GM21515 (cell line): ENCODE data around the gene CD37.
"Not testable (repeated sequence)": the region's sequence is repeated elsewhere in the genome, so short reads cannot be mapped to it uniquely, and the experiment has no call there.

ENCODE experiments used
- ATAC-seq: cut with Tn5 transposase; IDR thresholded peaks from one replicate; pipeline ENCODE4 v1.9.1; 2021; ENCODE audit not compliant: unreplicated experiment

CD37 gene, protein sequence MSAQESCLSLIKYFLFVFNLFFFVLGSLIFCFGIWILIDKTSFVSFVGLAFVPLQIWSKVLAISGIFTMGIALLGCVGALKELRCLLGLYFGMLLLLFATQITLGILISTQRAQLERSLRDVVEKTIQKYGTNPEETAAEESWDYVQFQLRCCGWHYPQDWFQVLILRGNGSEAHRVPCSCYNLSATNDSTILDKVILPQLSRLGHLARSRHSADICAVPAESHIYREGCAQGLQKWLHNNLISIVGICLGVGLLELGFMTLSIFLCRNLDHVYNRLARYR

DNA sequence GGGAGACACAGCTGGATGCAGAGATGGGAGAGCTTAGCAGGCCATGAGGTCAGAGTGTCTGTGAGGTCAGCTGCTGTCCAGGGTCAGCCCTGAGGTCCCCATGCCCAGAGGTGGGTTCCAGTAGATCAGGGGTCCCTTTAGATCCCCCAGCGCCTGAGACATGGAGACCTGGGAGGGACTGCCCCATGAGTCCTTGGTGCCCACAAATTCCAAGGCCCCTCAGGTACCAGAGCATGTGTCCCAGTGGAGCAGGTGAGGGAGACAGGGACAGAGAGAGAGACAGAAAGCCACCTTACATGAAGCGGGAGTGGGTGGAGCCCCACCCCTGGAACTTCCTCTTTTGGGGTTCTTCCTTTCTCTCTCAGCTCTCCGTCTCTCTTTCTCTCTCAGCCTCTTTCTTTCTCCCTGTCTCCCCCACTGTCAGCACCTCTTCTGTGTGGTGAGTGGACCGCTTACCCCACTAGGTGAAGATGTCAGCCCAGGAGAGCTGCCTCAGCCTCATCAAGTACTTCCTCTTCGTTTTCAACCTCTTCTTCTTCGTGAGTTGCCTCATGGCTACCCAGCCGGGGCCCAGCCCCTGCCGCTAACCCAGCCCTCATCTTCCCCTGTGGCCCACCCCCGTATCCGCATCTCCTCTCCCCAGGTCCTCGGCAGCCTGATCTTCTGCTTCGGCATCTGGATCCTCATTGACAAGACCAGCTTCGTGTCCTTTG lies at the start of gene CD37:
Gene CD37 (plus strand): TSS at position 336 of the 713 bp plus-strand sequence. CDS start 135 bp downstream, at position 471.
- no peak for ATAC-seq

DNA sequence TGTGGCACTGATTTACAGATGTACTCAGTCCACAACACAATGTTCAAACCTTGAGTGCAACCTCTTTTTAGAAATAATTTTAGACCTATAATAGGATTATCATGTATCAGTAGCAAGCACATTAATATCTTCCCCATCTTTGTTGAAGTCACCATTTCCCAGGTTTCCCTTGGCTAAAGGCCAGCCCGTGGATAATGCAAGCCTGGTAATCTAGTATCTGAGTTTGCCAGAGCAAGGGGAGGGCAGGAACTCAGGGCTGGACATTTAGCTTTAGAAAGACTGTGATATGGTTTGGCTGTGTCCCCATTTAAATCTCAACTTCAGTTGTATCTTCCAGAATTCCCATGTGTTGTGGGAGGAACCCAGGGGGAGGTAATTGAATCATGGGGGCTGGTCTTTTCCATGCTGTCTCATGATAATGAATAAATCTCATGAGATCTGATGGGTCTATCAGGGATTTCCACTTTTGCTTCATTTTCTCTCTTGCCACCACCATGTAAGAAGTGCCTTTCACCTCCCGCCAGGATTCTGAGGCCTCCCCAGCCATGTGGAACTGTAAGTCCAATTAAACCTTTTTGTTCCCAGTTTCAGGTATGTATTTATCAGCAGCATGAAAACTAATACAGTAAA lies 48.0 kb upstream of the CD37 start:
- ATAC-seq = no peak

DNA sequence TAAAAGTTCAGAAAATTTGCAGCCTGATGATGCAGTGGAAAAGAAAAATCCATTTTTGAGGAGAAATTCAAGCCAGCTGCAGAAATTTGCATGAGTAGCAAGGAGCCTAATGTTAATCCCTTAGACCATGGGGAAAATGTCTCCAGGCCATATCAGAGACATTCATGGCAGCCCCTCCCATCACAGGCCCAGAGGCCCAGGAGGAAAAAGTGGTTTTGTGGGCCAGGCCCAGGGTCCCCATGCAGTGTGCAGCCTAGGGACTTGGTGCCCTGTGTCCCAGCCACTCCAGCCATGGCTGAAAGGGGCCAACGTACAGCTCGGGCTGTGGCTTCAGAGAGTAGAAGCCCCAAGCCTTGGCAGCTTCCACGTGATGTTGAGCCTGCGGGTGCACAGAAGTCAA lies 47.0 kb upstream of the CD37 start:
- ATAC-seq = not testable (repeated sequence)

DNA sequence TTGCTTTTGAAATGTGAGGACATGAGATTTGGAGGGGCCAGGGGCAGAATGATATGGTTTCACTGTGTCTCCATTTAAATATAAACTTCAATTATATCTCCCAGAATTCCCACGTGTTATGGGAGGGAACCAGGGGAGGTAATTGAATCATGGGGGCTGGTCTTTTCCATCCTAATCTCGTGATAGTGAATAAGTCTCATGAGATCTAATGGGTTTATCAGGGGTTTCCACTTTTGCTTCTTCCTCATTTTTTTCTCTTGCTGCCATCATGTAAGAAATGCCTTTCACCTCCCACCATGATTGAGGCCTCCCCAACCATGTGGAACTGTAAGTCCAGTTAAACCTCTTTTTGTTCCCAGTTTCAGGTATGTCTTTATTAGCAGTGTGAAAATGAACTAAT lies 45.9 kb upstream of the CD37 start:
- ATAC-seq = not testable (repeated sequence)

DNA sequence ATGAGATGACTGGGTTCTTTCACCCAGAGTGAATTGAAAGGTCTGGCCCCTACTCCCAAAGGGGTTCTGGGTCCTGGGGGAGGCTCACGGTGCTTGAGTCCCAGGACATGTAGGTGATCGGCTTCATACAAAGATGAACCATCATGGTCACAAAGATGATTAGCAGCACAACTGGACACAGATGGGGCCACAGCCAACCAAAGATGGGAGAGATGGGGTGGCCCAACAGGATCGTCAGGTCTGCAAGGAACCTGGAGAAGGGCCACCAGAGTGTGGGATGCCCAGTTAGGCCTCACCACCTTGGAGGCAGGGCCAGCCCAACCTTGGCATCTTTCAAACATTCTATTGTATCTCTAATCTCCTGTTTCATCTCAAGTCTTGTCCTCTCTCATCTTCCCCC lies 44.7 kb upstream of the CD37 start:
- no peak for ATAC-seq

DNA sequence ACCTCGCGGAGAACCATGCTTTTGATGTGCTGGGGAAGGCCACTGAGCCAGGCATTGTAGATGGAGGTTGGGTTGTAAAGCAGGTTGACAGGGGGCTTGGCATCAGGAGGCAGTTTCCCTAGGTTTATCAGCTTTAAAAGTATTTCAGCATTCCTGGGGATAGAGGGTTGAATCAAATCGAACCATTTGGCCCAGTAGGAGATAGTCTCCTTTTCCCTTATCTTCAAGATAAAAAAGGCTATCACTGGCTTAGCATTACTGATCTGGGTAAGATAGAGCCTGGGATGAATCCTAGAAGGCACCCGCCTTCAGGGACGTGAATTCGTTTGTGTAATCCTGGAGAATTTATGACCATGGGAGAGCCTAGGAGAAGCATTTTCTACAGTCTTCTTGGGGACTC lies 40.8 kb upstream of the CD37 start:
- ATAC-seq = no peak

DNA sequence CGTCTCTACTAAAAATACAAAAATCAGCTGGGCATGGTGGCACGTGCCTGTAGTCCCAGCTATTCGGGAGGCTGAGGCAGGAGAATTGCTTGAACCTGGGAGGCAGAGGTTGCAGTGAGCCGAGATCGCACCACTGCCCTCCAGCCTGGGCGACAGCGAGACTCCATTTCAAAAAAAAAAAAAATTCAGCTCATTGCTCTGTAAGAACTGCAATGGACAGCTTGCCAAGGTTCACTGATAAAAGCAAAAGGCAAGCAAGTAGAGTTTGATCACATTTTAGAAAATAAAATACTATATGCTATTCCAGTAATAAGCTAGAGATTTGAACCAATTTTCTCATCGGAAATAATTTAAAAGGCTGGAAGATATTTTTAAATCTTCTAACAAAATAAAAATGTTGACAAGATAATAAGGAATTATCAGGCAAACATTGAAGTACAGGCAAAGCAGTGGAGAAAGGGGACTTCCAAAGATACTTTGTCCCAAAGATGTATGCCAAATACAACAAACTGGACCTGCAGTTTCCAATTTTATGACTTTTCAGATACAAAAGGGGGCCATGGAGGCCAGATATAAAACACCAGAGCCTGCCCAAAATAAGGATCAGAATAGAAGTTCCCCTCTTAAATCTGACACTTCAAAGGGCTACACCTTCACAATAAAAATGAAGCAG lies 39.9 kb upstream of the CD37 start:
- no peak for ATAC-seq

DNA sequence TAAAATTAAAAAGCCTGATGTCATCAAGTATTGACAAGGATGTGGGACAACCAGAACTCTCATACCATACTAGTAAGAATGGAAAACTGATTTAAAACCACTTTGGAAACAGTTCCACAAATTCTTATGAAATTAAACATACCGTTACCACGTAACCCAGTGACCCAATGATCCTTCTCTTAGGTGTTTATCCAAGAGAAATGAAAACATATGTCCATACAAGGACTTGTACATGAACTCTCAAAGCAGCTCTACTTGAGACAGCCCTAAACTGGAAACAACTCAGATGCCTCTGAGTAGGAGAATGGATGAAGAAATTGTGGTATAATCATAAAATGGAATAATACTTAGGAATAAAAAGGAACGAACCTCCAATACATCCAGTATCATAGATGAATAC lies 37.8 kb upstream of the CD37 start:
- no peak for ATAC-seq

DNA sequence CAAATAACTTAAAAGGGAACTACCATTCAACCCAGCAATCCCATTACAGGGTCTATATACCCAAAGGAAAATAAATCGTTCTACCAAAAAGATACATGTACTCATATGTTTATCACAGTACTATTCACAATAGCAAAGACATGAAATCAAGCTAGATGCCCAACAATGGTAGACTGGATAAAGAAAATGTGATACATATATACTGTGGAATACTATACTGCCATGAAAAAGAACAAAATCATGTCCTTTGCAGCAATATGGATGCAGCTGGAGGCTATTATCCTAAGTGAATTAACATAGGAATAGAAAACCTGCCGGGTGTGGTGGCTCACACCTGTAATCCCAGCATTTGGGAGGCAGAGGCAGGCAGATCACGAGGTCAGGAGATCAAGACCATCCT lies 36.6 kb upstream of the CD37 start:
- not testable (repeated sequence) for ATAC-seq

DNA sequence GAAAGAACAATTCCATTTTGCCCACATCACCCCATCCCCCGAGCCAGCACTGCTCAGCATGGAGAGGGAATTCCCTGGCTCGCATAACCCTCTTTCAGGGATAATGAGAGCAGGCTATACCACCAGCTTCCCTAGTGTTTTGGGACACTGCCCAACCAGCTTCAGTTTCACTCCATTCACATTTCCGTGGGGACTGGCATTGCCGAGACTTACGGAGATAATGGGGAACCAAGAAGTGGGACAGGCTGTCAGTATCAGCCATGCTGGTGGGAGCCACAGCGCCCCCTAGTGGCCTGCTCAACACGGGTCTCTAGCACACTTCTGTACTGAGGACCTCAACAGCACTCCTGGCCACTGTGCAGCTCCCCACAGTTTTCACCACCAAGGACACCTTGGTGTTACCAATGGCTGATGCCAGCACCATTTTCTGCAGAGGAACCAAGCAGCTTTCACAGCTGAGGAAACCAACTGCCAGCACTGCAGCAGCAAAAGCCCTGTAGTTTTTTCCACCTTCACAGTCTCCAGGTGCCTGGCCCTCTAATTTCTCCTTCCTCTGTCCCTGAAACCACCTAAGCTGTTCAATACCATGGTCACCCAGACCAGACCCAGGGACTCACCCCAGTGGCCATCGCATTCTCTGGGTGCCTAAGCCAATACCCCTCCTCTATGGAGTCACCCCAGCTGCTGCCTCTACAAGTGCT lies 33.9 kb upstream of the CD37 start:
- ATAC-seq = peak; percentile 64

DNA sequence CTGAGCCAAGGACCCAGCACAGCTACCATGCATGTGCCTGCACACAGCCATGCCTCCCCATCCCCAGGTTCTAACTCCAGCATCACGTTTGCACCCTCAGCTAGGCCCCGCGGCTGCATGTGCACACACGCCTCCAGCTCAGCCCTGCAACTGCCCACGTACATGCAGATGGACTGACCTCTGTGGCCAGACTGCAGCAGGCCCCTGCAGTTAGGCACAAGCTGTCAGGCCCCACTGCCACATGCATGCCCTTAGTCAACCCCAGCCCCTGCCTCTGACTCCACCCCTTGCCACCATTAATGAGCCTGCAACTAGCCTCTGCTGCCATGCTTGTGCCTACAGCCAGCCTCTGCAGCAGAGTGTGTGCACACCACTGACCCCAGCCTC lies 33.3 kb upstream of the CD37 start:
- no peak for ATAC-seq

DNA sequence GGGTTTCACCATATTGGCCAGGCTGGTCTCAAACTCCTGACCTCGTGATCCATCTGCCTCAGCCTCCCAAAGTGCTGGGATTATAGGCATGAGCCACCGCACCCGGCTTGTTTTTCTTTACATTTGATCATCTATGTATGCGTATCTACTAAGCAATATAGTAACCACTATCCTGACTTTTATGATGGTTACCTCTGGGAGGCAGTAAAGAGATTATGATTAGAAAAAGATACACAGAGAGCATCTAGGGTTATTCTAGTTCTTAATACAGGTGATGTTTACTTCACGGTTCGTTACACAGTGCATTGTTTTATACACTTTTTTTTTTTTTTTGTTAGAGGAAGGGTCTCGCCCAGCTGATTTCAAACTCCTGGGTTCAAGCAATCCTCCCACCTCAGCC lies 28.5 kb upstream of the CD37 start:
- ATAC-seq = not testable (repeated sequence)

DNA sequence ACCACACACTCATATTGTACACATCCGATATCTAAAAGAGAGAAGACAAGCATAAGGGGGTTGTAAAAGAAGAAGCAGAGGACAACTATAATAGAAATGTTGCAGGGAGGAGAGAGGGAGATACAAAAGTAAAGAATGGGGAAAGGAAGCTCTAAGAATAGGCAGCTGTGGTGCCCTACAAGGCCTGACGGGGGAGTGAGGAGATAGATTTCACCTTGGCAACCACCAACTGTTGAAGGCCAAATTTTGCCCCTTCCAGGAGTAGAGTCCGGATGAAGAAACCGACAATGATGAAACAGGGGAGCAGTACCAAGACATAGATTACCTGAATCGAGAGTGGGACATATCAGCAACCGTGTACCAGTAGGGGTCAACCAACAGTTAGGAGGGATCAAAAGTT lies 26.1 kb upstream of the CD37 start:
- no peak for ATAC-seq

DNA sequence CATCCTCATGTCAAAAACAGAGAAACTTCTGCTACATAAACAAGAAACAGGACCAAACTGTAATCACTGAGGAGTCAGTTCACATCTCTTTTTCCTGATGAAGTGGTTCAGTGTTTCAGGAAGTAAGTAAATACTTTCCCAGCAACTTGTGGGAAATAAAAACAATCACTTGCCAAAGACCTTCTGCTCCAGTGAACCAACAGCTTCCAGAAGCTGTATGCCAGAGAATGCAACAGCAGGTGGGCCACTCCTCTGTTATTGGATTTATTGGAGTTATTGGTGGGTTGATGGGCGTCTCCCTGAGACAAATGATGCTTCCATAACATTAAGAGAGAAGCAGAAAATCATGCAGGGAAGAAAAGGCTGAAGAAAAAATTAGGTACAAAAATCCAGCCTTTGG lies 20.1 kb upstream of the CD37 start:
- no peak for ATAC-seq

DNA sequence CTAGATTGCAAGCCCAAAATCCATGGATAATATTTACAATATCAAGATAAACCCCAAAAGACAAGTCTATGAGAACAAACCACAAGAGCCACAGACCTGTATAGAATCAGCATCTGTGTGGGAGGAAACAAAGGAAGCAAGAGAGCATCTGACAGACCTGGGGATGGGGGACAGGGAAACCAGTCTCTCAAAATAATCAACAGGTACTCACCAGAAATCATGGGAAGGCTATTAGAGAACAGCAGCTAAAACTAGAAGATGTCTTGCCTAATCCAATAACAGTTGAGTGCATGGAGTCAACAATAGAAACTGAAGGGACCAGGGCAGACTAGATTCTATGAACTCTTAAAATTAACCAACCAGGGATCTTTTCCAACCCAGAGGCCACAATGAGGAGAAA lies 18.9 kb upstream of the CD37 start:
- ATAC-seq = no peak

DNA sequence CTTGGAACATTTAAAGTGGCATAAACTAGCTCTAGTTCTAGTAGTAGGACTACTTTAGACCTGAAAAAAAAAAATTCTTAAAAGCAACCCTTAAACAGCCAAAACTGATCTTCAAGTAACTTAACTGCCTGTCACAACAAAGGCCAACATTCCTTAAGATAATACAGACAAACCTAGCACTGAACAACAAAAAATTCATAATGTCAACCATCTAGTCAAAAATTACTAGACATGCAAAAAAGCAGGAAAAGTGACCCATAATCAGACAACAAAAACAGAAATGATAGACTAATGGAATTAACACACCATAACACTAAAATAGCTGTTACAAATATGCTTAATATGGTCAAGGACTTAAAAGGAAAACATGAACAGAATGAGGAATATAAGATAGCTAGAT lies 16.9 kb upstream of the CD37 start:
- ATAC-seq = no peak

DNA sequence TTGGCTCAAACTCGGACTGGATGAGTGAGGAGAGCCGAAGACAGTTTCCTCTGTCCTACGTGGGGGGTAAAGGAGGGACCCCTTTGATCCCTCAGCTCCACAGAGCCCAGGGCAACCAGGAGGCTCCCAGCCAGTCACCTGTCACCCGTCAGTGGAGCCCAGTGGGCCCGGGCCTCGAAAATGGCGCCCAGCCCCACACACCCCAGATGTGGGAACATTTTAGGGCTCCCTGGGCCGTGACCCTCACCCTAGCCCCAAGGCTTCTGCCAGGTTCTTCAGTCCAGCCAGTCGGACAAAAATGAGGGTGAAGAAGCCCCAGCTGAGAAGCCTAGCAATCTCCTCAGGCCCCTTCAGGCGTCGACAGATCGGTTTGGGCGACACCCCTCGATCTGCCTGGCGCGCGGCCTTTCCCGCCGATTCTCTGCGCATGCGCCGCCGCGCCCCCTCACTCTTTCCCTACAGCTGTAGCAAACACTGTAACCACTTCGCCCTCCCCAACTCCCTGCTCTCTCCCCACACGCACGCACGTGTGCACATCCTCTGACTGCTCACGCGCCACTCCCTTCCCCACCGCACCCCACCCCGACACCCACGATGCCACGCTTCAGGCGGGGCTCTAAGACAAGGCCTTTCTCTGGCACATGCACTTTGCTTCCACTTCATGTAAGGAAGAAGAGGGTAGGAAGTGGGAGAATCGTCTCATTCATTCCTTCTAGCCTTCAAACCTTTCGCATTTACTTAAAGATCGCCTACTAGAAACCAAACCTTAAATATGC lies 10.2 kb upstream of the CD37 start, which contains the start of gene SLC6A16:
Gene SLC6A16 (minus strand): TSS at position 391 of the 776 bp plus-strand sequence. CDS start 13,844 bp downstream, outside the sequence.
- ATAC-seq = no peak

DNA sequence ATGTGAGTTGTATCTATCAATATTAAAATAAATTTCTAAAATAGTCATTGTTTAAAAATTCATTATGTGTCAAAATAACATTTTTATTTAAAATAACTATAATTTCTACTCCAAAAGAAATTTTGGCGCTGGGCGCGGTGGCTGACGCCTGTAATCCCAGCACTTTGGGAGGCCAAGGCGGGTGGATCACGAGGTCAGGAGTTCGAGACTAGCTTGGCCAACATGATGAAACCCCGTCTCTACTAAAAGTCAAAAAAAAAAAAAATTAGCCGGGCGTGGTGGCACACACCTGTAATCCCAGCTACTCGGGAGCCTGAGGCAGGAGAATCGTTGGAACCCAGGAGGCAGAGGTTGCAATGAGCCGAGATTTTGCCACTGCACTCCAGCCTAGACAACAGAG lies 9.4 kb upstream of the CD37 start:
- ATAC-seq = not testable (repeated sequence)

DNA sequence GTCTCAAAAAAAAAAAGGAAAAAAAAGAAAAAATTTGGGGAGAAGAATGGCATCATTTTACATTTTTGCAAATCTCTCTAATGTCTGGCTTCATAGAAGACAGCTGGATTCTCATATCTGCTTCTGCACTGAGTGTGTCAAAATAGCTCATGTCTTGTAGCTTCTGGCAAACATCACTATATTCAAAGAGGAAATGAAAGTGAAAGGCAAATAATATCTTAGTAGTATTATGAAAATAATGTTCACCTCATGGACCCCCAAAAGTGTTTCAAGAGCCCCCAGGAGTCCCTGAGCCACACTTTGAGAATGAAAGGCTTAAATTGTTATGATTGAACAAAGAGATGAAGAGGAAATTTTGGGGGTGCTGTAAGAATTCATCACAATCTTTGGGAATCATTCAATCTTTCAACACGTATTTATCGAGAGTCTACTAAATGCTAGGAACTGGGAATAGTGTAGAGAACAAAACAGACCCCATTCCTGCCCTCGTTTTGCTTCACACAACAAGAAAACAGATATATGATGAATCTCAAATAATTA lies 9.0 kb upstream of the CD37 start:
- no peak for ATAC-seq
